A549 (cell line): ENCODE results near the gene NADK.

Experiments
- CTCF ChIP-seq: fragments of >200 bp; sonication (Bioruptor Twin); formaldehyde crosslinking; IDR thresholded peaks from 3 replicates; pipeline ENCODE4 v1.5.1; 2016
- EHF ChIP-seq: fragments of 250-450 bp; sonication (Bioruptor Pico); IDR thresholded peaks from 2 replicates; pipeline ENCODE4 v1.5.0; 2020; ENCODE audit warnings: mild to moderate bottlenecking
- ESRRA ChIP-seq: fragments of 150-350 bp; IDR thresholded peaks from 2 replicates; pipeline ENCODE4 v1.6.1; 2014; ENCODE audit warnings: mild to moderate bottlenecking, low read length, borderline replicate concordance
- HDAC2 ChIP-seq: fragments of 200-600 bp; sonication (generic); IDR thresholded peaks from 2 replicates; pipeline ENCODE4 v1.6.1; 2016
- NFE2L2 ChIP-seq: fragments of 150-350 bp; conservative IDR thresholded peaks from 2 replicates; pipeline ENCODE4 v1.6.1; 2014; ENCODE audit warnings: low read length
- PBX3 ChIP-seq: IDR thresholded peaks from 2 replicates; pipeline ENCODE4 v1.6.1; 2012
- POLR2A ChIP-seq: IDR thresholded peaks from 2 replicates; pipeline ENCODE4 v1.6.1; 2012; ENCODE audit warnings: mild to moderate bottlenecking, low read length
- RCOR1 ChIP-seq: fragments of 150-350 bp; IDR thresholded peaks from 2 replicates; pipeline ENCODE4 v1.6.1; 2014; ENCODE audit warnings: antibody characterized with exemption, low read length, low read depth

- TF ChIP-seq POLR2A (no peak), CTCF (no peak), NFE2L2 (no peak), ESRRA (no peak), RCOR1 (no peak), EHF (CRISPR knock-in tag) (no peak), HDAC2 (no peak), PBX3 (no peak)
Measured at GRCh38 chr1:1804301-1804700, 26.0 kb upstream of the NADK start.
